Measurements from ENCODE around the gene LRRC36.

LRRC36 gene

GRCh38 chr16:67291461-67291860 is 35.2 kb upstream of the LRRC36 start:
- in situ Hi-C loops (cut with MboI; ENCODE audit: low sequenced_read_pairs) = no loop called here

- in situ Hi-C loops (cut with MboI; ENCODE audit: low sequenced_read_pairs) = no loop called here
Observed at GRCh38 chr16:67294171-67294757, 32.4 kb upstream of the LRRC36 start.

GRCh38 chr16:67294938-67295361 is 31.7 kb upstream of the LRRC36 start:
- in situ Hi-C loops (cut with MboI; ENCODE audit: low sequenced_read_pairs) = no loop called here

GRCh38 chr16:67296420-67296819 is 30.2 kb upstream of the LRRC36 start:
- in situ Hi-C loops (cut with MboI; ENCODE audit: low sequenced_read_pairs) = no loop called here

GRCh38 chr16:67298277-67298676 is 28.3 kb upstream of the LRRC36 start:
- in situ Hi-C loops (cut with MboI; ENCODE audit: low sequenced_read_pairs) = no loop called here

- in situ Hi-C loops (cut with MboI; ENCODE audit: low sequenced_read_pairs) = no loop called here
Observed at GRCh38 chr16:67299269-67299668, 27.3 kb upstream of the LRRC36 start.

GRCh38 chr16:67301080-67301782 is 25.4 kb upstream of the LRRC36 start:
- in situ Hi-C loops (cut with MboI; ENCODE audit: low sequenced_read_pairs) = no loop called here

- in situ Hi-C loops (cut with MboI; ENCODE audit: low sequenced_read_pairs) = no loop called here
Observed at GRCh38 chr16:67302076-67302475, 24.5 kb upstream of the LRRC36 start.

- in situ Hi-C loops (cut with MboI; ENCODE audit: low sequenced_read_pairs) = no loop called here
Observed at GRCh38 chr16:67302970-67303369, 23.6 kb upstream of the LRRC36 start.

GRCh38 chr16:67304020-67304419 is 22.6 kb upstream of the LRRC36 start:
- in situ Hi-C loops (cut with MboI; ENCODE audit: low sequenced_read_pairs) = no loop called here

GRCh38 chr16:67305216-67306071 is 21.2 kb upstream of the LRRC36 start:
- in situ Hi-C loops (cut with MboI; ENCODE audit: low sequenced_read_pairs) = no loop called here

GRCh38 chr16:67310561-67310960 is 16.1 kb upstream of the LRRC36 start:
- in situ Hi-C loops (cut with MboI; ENCODE audit: low sequenced_read_pairs) = no loop called here

GRCh38 chr16:67311607-67312488 is 14.8 kb upstream of the LRRC36 start:
- in situ Hi-C loops (cut with MboI; ENCODE audit: low sequenced_read_pairs) = no loop called here

GRCh38 chr16:67312719-67313118 is 13.9 kb upstream of the LRRC36 start:
- in situ Hi-C loops (cut with MboI; ENCODE audit: low sequenced_read_pairs) = no loop called here

GRCh38 chr16:67317853-67318252 is 8.8 kb upstream of the LRRC36 start:
- in situ Hi-C loops (cut with MboI; ENCODE audit: low sequenced_read_pairs) = no loop called here

GRCh38 chr16:67326115-67326471 is 522 bp upstream of the LRRC36 start:
- in situ Hi-C loops (cut with MboI; ENCODE audit: low sequenced_read_pairs) = no loop called here

GRCh38 chr16:67327743-67328142 is 1.1 kb downstream of the LRRC36 start:
- in situ Hi-C loops (cut with MboI; ENCODE audit: low sequenced_read_pairs) = no loop called here

GRCh38 chr16:67329901-67330300 is 3.3 kb downstream of the LRRC36 start:
- in situ Hi-C loops (cut with MboI; ENCODE audit: low sequenced_read_pairs) = no loop called here

GRCh38 chr16:67333315-67333714 is 6.7 kb downstream of the LRRC36 start:
- in situ Hi-C loops (cut with MboI; ENCODE audit: low sequenced_read_pairs) = no loop called here

GRCh38 chr16:67336116-67336515 is 9.5 kb downstream of the LRRC36 start:
- in situ Hi-C loops (cut with MboI; ENCODE audit: low sequenced_read_pairs) = no loop called here

- in situ Hi-C loops (cut with MboI; ENCODE audit: low sequenced_read_pairs) = no loop called here
Observed at GRCh38 chr16:67336648-67337047, 10.0 kb downstream of the LRRC36 start.
